Endothelial cell of umbilical vein (primary cell): Measurements from ENCODE around the gene MTARC1. TPM values are rescaled to one million over a fixed set of nuclear protein-coding genes. Genes with fewer than 3 reads are reported as not detected.

Experiments used
- BruUV-seq: library from RNA; stranded (reverse); fragments of 400-500 nt; replicated peaks from 2 replicates; lab custom pipeline; 2021; lab: Mats Ljungman, UMichigan
- CTCF ChIA-PET: fragments of 300-600, 350-600 bp; sonication (Branson Sonifier 250); formaldehyde crosslinking; loops from one replicate; lab custom pipeline; 2021; ENCODE audit warnings: antibody characterized with exemption, inconsistent platforms; lab: Charles Lee
- POLR2A ChIA-PET: fragments of 300-600, 350-600 bp; sonication (Branson Sonifier 250); formaldehyde crosslinking; loops from one replicate; lab custom pipeline; 2021; ENCODE audit warnings: antibody characterized with exemption, inconsistent platforms; lab: Charles Lee
- DNase-seq: peaks from one replicate; pipeline ENCODE4 v3.0.0-alpha.2; 2011; ENCODE audit warnings: low read depth, low spot score
- FAIRE-seq: peaks from 2 replicates; lab custom pipeline; 2011; peaks lifted over from hg19 to GRCh38; lab: Jason Lieb, UNC
- H2AFZ ChIP-seq: 2 replicates; pipeline ENCODE4 v1.6.0; 2012; ENCODE audit warnings: low read depth, low read length, control low read depth, inconsistent platforms
- H3K27ac ChIP-seq: 2 replicates; pipeline ENCODE4 v1.5.1; 2011; ENCODE audit warnings: low read depth, mild to moderate bottlenecking, control low read depth, low read length, moderate library complexity; ENCODE audit not compliant: insufficient read depth
- H3K27me3 ChIP-seq, 2 experiments: 2 replicates each; pipeline versions ENCODE4 v1.6.0 to v1.6.1; 2011; ENCODE audit warnings: low read length in 2 of 2, mixed read lengths in 1 of 2; ENCODE audit not compliant: control insufficient read depth in 2 of 2, insufficient read depth in 2 of 2
- H3K36me3 ChIP-seq, 2 experiments: 2 replicates in 1 of 2; 3 replicates in 1 of 2; pipeline ENCODE4 v1.5.1; 2011; ENCODE audit warnings: low read length in 2 of 2, mild to moderate bottlenecking in 1 of 2, moderate library complexity in 1 of 2; ENCODE audit not compliant: control insufficient read depth in 2 of 2, insufficient read depth in 2 of 2; ENCODE audit errors: extremely low read depth in 1 of 2
- H3K4me1 ChIP-seq: 3 replicates; pipeline ENCODE4 v1.5.1; 2011; ENCODE audit warnings: mild to moderate bottlenecking, low read length; ENCODE audit not compliant: control insufficient read depth, insufficient read depth; ENCODE audit errors: extremely low read depth
- H3K4me2 ChIP-seq: 2 replicates; pipeline ENCODE4 v1.6.1; 2011; ENCODE audit warnings: low read length, control low read depth, mixed read lengths; ENCODE audit not compliant: insufficient read depth
- H3K4me3 ChIP-seq, 3 experiments: fragments of 200-600 bp in 1 of 3; sonication (generic), shearing (Covaris generic) in 1 of 3; replicated peaks in 1 of 3; 2 replicates each; pipeline ENCODE4 v1.5.1; 2011 to 2016; ENCODE audit warnings: control low read depth in 3 of 3, low read length in 3 of 3, mild to moderate bottlenecking in 2 of 3, inconsistent platforms in 1 of 3, low read depth in 1 of 3, moderate library complexity in 1 of 3; ENCODE audit not compliant: insufficient read depth in 1 of 3
- H3K79me2 ChIP-seq: 2 replicates; pipeline ENCODE4 v1.6.0; 2012; ENCODE audit warnings: low read length, inconsistent platforms; ENCODE audit not compliant: control insufficient read depth, insufficient read depth
- H3K9ac ChIP-seq: replicated peaks from 2 replicates; pipeline ENCODE3; 2011; ENCODE audit warnings: low read length, control low read depth; ENCODE audit not compliant: insufficient read depth; ENCODE audit errors: extremely low read depth
- H3K9me1 ChIP-seq: replicated peaks from 3 replicates; pipeline ENCODE4 v1.6.0; 2011; ENCODE audit warnings: mild to moderate bottlenecking, low read length; ENCODE audit not compliant: control insufficient read depth, insufficient read depth; ENCODE audit errors: extremely low read depth
- H3K9me3 ChIP-seq: replicated peaks from 2 replicates; pipeline ENCODE4 v1.5.1; 2012; ENCODE audit warnings: low read length, inconsistent platforms; ENCODE audit not compliant: control insufficient read depth, insufficient read depth
- H4K20me1 ChIP-seq: replicated peaks from 2 replicates; pipeline ENCODE3; 2011; ENCODE audit warnings: mild to moderate bottlenecking, low read length; ENCODE audit not compliant: control insufficient read depth, insufficient read depth; ENCODE audit errors: extremely low read depth
- CTCF ChIP-seq, 2 donors: IDR thresholded peaks; 1 replicate in 1 of 2; 2 replicates in 1 of 2; pipeline ENCODE4 v1.5.1; 2011; ENCODE audit warnings: low read length in 2 of 2, mild to moderate bottlenecking in 2 of 2, moderate library complexity in 2 of 2, control low read depth in 1 of 2, inconsistent platforms in 1 of 2, low read depth in 1 of 2; ENCODE audit not compliant: insufficient read depth in 1 of 2; ENCODE audit errors: extremely low read depth in 1 of 2
- EZH2 ChIP-seq: IDR thresholded peaks from 2 replicates; pipeline ENCODE4 v1.6.1; 2012; ENCODE audit warnings: borderline replicate concordance, low read depth, mild to moderate bottlenecking, moderate library complexity, low read length, inconsistent platforms; ENCODE audit not compliant: severe bottlenecking
- FOS ChIP-seq: IDR thresholded peaks from 2 replicates; pipeline ENCODE4 v1.6.1; 2011; ENCODE audit warnings: mild to moderate bottlenecking, low read length, moderate library complexity, borderline replicate concordance; ENCODE audit not compliant: insufficient read depth
- GATA2 ChIP-seq: IDR thresholded peaks from 2 replicates; pipeline ENCODE4 v1.7.0; 2011; ENCODE audit warnings: low read depth, mild to moderate bottlenecking, moderate library complexity, mixed read lengths, low read length; ENCODE audit not compliant: insufficient read length, insufficient read depth
- JUN ChIP-seq: IDR thresholded peaks from 2 replicates; pipeline ENCODE4 v1.6.1; 2011; ENCODE audit warnings: borderline replicate concordance, low read depth; ENCODE audit not compliant: insufficient read length, insufficient read depth
- MAX ChIP-seq: IDR thresholded peaks from 2 replicates; pipeline ENCODE4 v1.6.1; 2011; ENCODE audit not compliant: insufficient read depth, insufficient read length
- MYC ChIP-seq: IDR thresholded peaks from one replicate; pipeline ENCODE4 v1.6.1; 2011; ENCODE audit warnings: mild to moderate bottlenecking, low read depth, low read length
- POLR2A ChIP-seq: IDR thresholded peaks from 2 replicates; pipeline ENCODE4 v1.6.1; 2012; ENCODE audit warnings: low read depth, mild to moderate bottlenecking, control low read depth, low read length
- POLR2AphosphoS5 ChIP-seq: IDR thresholded peaks from 2 replicates; pipeline ENCODE4 v1.6.1; 2012; ENCODE audit warnings: low read depth, mild to moderate bottlenecking, control low read depth, low read length, moderate library complexity; ENCODE audit not compliant: insufficient read depth
- dilution Hi-C: fragments of 300-500 bp; cut with MboI; formaldehyde crosslinking; loops from one replicate; pipeline ENCODE4 v1.15.0; 2019; ENCODE audit warnings: low sequenced_read_pairs; ENCODE audit not compliant: extremely low pct_ligation_motif_present
- intact Hi-C: fragments of 100-400 bp; cut with micrococcal nuclease; formaldehyde crosslinking; loops from one replicate; pipeline ENCODE4 v1.10.0; 2022
- polyA plus RNA-seq, 4 experiments: library from polyadenylated mRNA; depleted of rRNA in 3 of 4; stranded (reverse) in 3 of 4; unstranded in 1 of 4; fragments of >200 nt; gene quantifications; 2 replicates each; pipeline versions ENCODE4 v1.2.1 to v1.2.3, GENCODE V29; 2011 to 2012; ENCODE audit warnings: missing spikeins in 1 of 4
- total RNA-seq: library from RNA; stranded (reverse); gene quantifications from 2 replicates; pipeline ENCODE4 v1.2.3, GENCODE V29; 2021

MTARC1 gene
- total and polyA plus RNA-seq, 2 donors (not counting 3 experiments of a cell fraction or from before 2014, with no cell fraction given): 0.43 to 3.5 TPM

- Histone ChIP-seq H3K4me2 (no peak overlapping the region), H3K9ac (no peak overlapping the region), H3K4me3 (no peak overlapping the region), H3K4me1 (no peaks in the 10 kb centered on the region), H3K27me3 (no peaks in the 10 kb centered on the region), H2AFZ (no peak overlapping the region), H3K79me2 (no peaks in the 10 kb centered on the region), H3K27ac (no peak overlapping the region), H3K36me3 (peaks cover 3 to 5% of the 10 kb centered on the region in 2 experiments), H3K9me1 (no peaks in the 10 kb centered on the region), H4K20me1 (no peaks in the 10 kb centered on the region), H3K9me3 (no peaks in the 10 kb centered on the region)
- intact Hi-C loops: no loop called here
- DNase-seq: no peak
- ChIA-PET POLR2A (no interaction called here), CTCF (interaction anchor here (0.8 to 2.3 kb wide), 5 partner anchors 87 to 583 kb away, joined by 3 to 5 read pairs (median 3); no protein-coding TSS in a partner anchor)
- BruUV-seq: no TSS peak
- no peak for FAIRE-seq
- TF ChIP-seq CTCF (IDR thresholded peaks at IDR 0.05; ENCODE audit: extremely low read depth in 1 of 2, insufficient read depth in 1 of 2, low read depth in 1 of 2, low read length in 2 of 2): no peak
- no peak for TF ChIP-seq FOS
- no peak for TF ChIP-seq MYC
- TF ChIP-seq EZH2: no peak
- no peak for TF ChIP-seq MAX
- no peak for TF ChIP-seq JUN
- TF ChIP-seq GATA2: no peak
- no peak for TF ChIP-seq POLR2A
- no peak for TF ChIP-seq POLR2AphosphoS5
- dilution Hi-C loops: no loop called here
These were observed 13.9 kb upstream of the MTARC1 start for GRCh38 chr1:220772846-220773245.
